Caco-2 (cell line): Measurements from ENCODE around the gene GAPDH. TPM values are rescaled to one million over a fixed set of nuclear protein-coding genes. Genes with fewer than 3 reads are reported as not detected.

Experiments used
- BruUV-seq: library from RNA; stranded (reverse); fragments of 400-500 nt; replicated peaks from 2 replicates; lab custom pipeline; 2021; lab: Mats Ljungman, UMichigan
- CTCF ChIA-PET: fragments of 300-600 bp; sonication (Branson Sonifier 250); formaldehyde crosslinking; loops from one replicate; lab custom pipeline; 2022; ENCODE audit warnings: antibody characterized with exemption; lab: Charles Lee
- POLR2A ChIA-PET: fragments of 300-600 bp; sonication (Branson Sonifier 250); formaldehyde crosslinking; loops from one replicate; lab custom pipeline; 2022; ENCODE audit warnings: antibody characterized with exemption; lab: Charles Lee
- DNase-seq, 2 experiments: peaks; one replicate each; pipeline versions ENCODE4 v3.0.0 to v3.0.0-alpha.2; 2020 to 2022
- H3K27me3 ChIP-seq: replicated peaks from 2 replicates; pipeline ENCODE4 v1.6.0; 2011; ENCODE audit warnings: low read length; ENCODE audit not compliant: control insufficient read depth, insufficient read depth
- H3K36me3 ChIP-seq: 2 replicates; pipeline ENCODE4 v1.5.1; 2011; ENCODE audit warnings: low read length; ENCODE audit not compliant: control insufficient read depth, insufficient read depth
- H3K4me1 ChIP-seq: fragments of 250-450 bp; sonication (Bioruptor Pico); 2 replicates; pipeline ENCODE4 v1.5.1; 2020; ENCODE audit warnings: mild to moderate bottlenecking
- H3K4me3 ChIP-seq: 2 replicates; pipeline ENCODE4 v1.5.1; 2011; ENCODE audit warnings: low read depth, mild to moderate bottlenecking, control low read depth, low read length
- H3K9me3 ChIP-seq: fragments of 250-450 bp; sonication (Bioruptor Pico); 2 replicates; pipeline ENCODE4 v1.5.1; 2020; ENCODE audit warnings: mild to moderate bottlenecking, moderate library complexity
- H3K27ac Mint-ChIP-seq: one replicate; pipeline ENCODE4 v1.8.0; 2022; ENCODE audit warnings: mixed read lengths; ENCODE audit not compliant: unreplicated experiment
- H3K27me3 Mint-ChIP-seq: one replicate; pipeline ENCODE4 v1.8.0; 2022; ENCODE audit warnings: mixed read lengths; ENCODE audit not compliant: insufficient read depth, unreplicated experiment
- H3K36me3 Mint-ChIP-seq: one replicate; pipeline ENCODE4 v1.8.0; 2022; ENCODE audit warnings: mild to moderate bottlenecking, mixed read lengths; ENCODE audit not compliant: insufficient read depth, unreplicated experiment
- H3K4me1 Mint-ChIP-seq: one replicate; pipeline ENCODE4 v1.8.0; 2022; ENCODE audit warnings: low read depth, mixed read lengths; ENCODE audit not compliant: unreplicated experiment
- H3K4me3 Mint-ChIP-seq: one replicate; pipeline ENCODE4 v1.8.0; 2022; ENCODE audit warnings: mild to moderate bottlenecking, moderate library complexity, mixed read lengths; ENCODE audit not compliant: unreplicated experiment
- H3K9me3 Mint-ChIP-seq: one replicate; pipeline ENCODE4 v1.8.0; 2022; ENCODE audit warnings: mixed read lengths; ENCODE audit not compliant: unreplicated experiment
- CTCF ChIP-seq, 2 experiments: fragments of 200-600 bp in 1 of 2; IDR thresholded peaks; 1 replicate in 1 of 2; 2 replicates in 1 of 2; pipeline versions ENCODE4 v1.5.1 to v1.8.0; 2011 to 2022; ENCODE audit warnings: antibody characterized with exemption in 1 of 2, control low read depth in 1 of 2, inconsistent platforms in 1 of 2, low read depth in 1 of 2, low read length in 1 of 2, mild to moderate bottlenecking in 1 of 2, moderate library complexity in 1 of 2; ENCODE audit not compliant: insufficient read depth in 1 of 2, severe bottlenecking in 1 of 2, unreplicated experiment in 1 of 2
- intact Hi-C: fragments of 100-400 bp; cut with micrococcal nuclease; formaldehyde crosslinking; loops from one replicate; pipeline ENCODE4 v1.10.0; 2022; ENCODE audit not compliant: unreplicated experiment
- total RNA-seq: library from RNA; stranded (reverse); gene quantifications from 2 replicates; pipeline ENCODE4 v1.2.3, GENCODE V29; 2022

The GAPDH gene
- total RNA-seq, 1 experiment from 2014 or later = 4,975 TPM

GRCh38 chr12:6534945-6535696 is 804 bp downstream of the GAPDH start:
- Mint-ChIP-seq H3K4me3 (peak overlapping the region; percentile 91), H3K27me3 (no peaks in the 10 kb centered on the region), H3K4me1 (peaks cover 45% of the 10 kb centered on the region), H3K27ac (peak overlapping the region; percentile 97), H3K36me3 (peaks cover 98% of the 10 kb centered on the region), H3K9me3 (no peaks in the 10 kb centered on the region)
- H3K27me3 ChIP-seq = no peaks in the 10 kb centered on the region
- peaks cover 20% of the 10 kb centered on the region for H3K36me3 ChIP-seq
- intact Hi-C loops = loop anchor here (1.0 kb wide), 3 partner anchors 33 to 65 kb away; partner anchors contain the start of genes NCAPD2, NOP2 and VAMP1
- peak overlapping the region; percentile 93 for H3K4me3 ChIP-seq
- no peaks in the 10 kb centered on the region for H3K9me3 ChIP-seq
- DNase-seq = peak; percentile 78 to 79
- POLR2A ChIA-PET = interaction anchor here (0.8 to 2.7 kb wide), 10 partner anchors 16 to 172 kb away, joined by 3 to 57 read pairs (median 16); partner anchors contain the start of genes IFFO1, MRPL51, VAMP1 and ZNF384
- no TSS peak for BruUV-seq
- CTCF ChIA-PET = interaction anchor here (0.7 to 1.4 kb wide), 2 partner anchors 16 to 20 kb away, joined by 4 to 5 read pairs; no protein-coding TSS in a partner anchor
- no peak for TF ChIP-seq CTCF (IDR thresholded peaks at IDR 0.05; ENCODE audit: insufficient read depth in 1 of 2, low read depth in 1 of 2, low read length in 1 of 2, severe bottlenecking in 1 of 2, unreplicated experiment in 1 of 2)
- peaks cover 26% of the 10 kb centered on the region for H3K4me1 ChIP-seq

- no TSS peak for BruUV-seq
- Histone ChIP-seq H3K4me1 (peaks cover 24% of the 10 kb centered on the region), H3K4me3 (peak overlapping the region; percentile 93), H3K9me3 (no peaks in the 10 kb centered on the region), H3K27me3 (no peaks in the 10 kb centered on the region), H3K36me3 (peaks cover 20% of the 10 kb centered on the region)
- intact Hi-C loops = no loop called here
- ChIA-PET CTCF (interaction anchor here (1.4 kb wide), 1 partner anchor 21 kb away, joined by 4 read pairs; no protein-coding TSS in a partner anchor), POLR2A (interaction anchor here (2.2 to 2.7 kb wide), 2 partner anchors 43 to 65 kb away, joined by 44 to 57 read pairs; partner anchors contain the start of genes MRPL51 and VAMP1)
- peaks cover 98% of the 10 kb centered on the region for H3K36me3 Mint-ChIP-seq
- peak overlapping the region; percentile 91 for H3K4me3 Mint-ChIP-seq
- TF ChIP-seq CTCF (IDR thresholded peaks at IDR 0.05; ENCODE audit: insufficient read depth in 1 of 2, low read depth in 1 of 2, low read length in 1 of 2, severe bottlenecking in 1 of 2, unreplicated experiment in 1 of 2) = no peak
- no peaks in the 10 kb centered on the region for H3K27me3 Mint-ChIP-seq
- peak overlapping the region; percentile 97 for H3K27ac Mint-ChIP-seq
- peaks cover 45% of the 10 kb centered on the region for H3K4me1 Mint-ChIP-seq
- DNase-seq = no peak
- no peaks in the 10 kb centered on the region for H3K9me3 Mint-ChIP-seq
These were observed 1.3 kb downstream of the GAPDH start for GRCh38 chr12:6535697-6535946.

GRCh38 chr12:6535960-6536847 is 1.9 kb downstream of the GAPDH start:
- Mint-ChIP-seq H3K4me1 (peaks cover 42% of the 10 kb centered on the region), H3K27me3 (no peaks in the 10 kb centered on the region), H3K9me3 (no peaks in the 10 kb centered on the region), H3K36me3 (peaks cover 94% of the 10 kb centered on the region), H3K4me3 (peak overlapping the region; percentile 91), H3K27ac (peak overlapping the region; percentile 97)
- H3K27me3 ChIP-seq = no peaks in the 10 kb centered on the region
- no peaks in the 10 kb centered on the region for H3K9me3 ChIP-seq
- no peak for DNase-seq
- H3K4me1 ChIP-seq = peaks cover 26% of the 10 kb centered on the region
- H3K36me3 ChIP-seq = peaks cover 16% of the 10 kb centered on the region
- intact Hi-C loops = no loop called here
- no TSS peak for BruUV-seq
- ChIA-PET POLR2A (interaction anchor here (2.2 to 2.7 kb wide), 2 partner anchors 43 to 66 kb away, joined by 44 to 57 read pairs; partner anchors contain the start of genes MRPL51 and VAMP1), CTCF (interaction anchor here (1.4 kb wide), 2 partner anchors 13 to 21 kb away, joined by 4 to 9 read pairs; no protein-coding TSS in a partner anchor)
- TF ChIP-seq CTCF (IDR thresholded peaks at IDR 0.05; ENCODE audit: insufficient read depth in 1 of 2, low read depth in 1 of 2, low read length in 1 of 2, severe bottlenecking in 1 of 2, unreplicated experiment in 1 of 2) = no peak
- peak overlapping the region; percentile 93 for H3K4me3 ChIP-seq
